ENCODE results near the gene COL19A1. TPM values are rescaled to one million over a fixed set of nuclear protein-coding genes. Genes with fewer than 3 reads are reported as not detected.

The COL19A1 gene
- total and polyA plus RNA-seq, 9 donors, result 0.61 to 11.1 (median 2.8) TPM

DNA sequence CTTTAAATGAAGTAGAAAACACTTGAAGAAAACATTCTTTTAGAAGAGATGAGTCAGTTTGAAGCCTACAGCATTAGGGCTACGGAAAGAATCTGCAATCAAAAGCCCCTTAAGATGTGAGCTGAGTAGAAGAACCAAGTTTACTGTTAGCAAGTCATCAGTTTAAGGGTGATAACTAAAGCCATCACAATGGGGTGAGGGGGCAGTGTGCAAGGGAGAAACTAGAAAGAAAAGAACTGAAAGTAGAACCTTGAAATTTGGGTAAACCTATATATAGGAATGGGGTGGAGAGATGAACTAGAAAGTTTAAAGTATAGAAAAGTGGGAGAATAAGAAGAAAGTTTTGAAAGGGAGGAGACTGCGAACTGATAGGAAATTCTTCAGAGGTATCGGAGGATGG, 212.9 kb downstream of the COL19A1 start:
- Histone ChIP-seq H3K27ac (ENCODE audit: low read length) (no peak overlapping the region), H3K9me3 (replicated peaks; ENCODE audit: control insufficient read depth, low read depth, low read length) (no peaks in the 10 kb centered on the region), H3K36me3 (ENCODE audit: control insufficient read depth, insufficient read depth, low read length) (no peaks in the 10 kb centered on the region), H3K27me3 (ENCODE audit: control insufficient read depth, insufficient read depth, low read length) (no peaks in the 10 kb centered on the region), H3K4me1 (ENCODE audit: control insufficient read depth, insufficient read depth, low read length) (no peaks in the 10 kb centered on the region), H3K4me3 (ENCODE audit: low read length) (no peak overlapping the region)
- no peak for DNase-seq
- 100% methylated on average over 3 of the region's 3 CpGs for WGBS (ENCODE audit: insufficient coverage)

- no peaks in the 10 kb centered on the region for H3K27me3 ChIP-seq (ENCODE audit: control insufficient read depth, insufficient read depth, low read length)
- no peak overlapping the region for H3K4me3 ChIP-seq (ENCODE audit: low read length)
- no CpG with 5 or more reads among the region's 4 CpGs for WGBS (ENCODE audit: insufficient coverage)
- no peaks in the 10 kb centered on the region for H3K9me3 ChIP-seq (replicated peaks; ENCODE audit: control insufficient read depth, low read depth, low read length)
- DNase-seq, result no peak
- H3K4me1 ChIP-seq (ENCODE audit: control insufficient read depth, insufficient read depth, low read length), result no peaks in the 10 kb centered on the region
- no peaks in the 10 kb centered on the region for H3K36me3 ChIP-seq (ENCODE audit: control insufficient read depth, insufficient read depth, low read length)
- H3K27ac ChIP-seq (ENCODE audit: low read length), result no peak overlapping the region
These were observed 214.2 kb downstream of the COL19A1 start for GRCh38 chr6:70080443-70081070.

DNA sequence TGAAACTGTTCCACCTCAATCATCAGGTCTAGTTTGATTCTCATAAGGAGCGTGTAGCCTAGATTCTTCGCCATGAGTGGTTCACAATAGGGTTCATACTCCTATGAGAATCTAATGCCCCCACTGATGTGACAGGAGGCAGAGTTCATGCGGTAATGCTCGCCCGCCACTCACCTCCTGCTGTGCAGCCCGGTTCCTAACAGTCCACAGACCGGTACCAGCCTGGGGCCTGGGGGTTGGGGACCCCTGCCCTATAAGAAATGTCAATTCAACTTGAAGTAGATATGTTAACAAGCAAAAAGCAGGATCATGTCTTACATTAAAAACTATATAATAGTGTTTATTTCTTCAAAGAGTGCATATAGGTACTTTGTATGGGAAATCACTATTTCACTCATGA, 216.5 kb downstream of the COL19A1 start:
- no peak for DNase-seq
- no peak overlapping the region for H3K27ac ChIP-seq (ENCODE audit: low read length)
- no CpG with 5 or more reads among the region's 7 CpGs for WGBS (ENCODE audit: insufficient coverage)
- no peak overlapping the region for H3K4me3 ChIP-seq (ENCODE audit: low read length)
- no peaks in the 10 kb centered on the region for H3K4me1 ChIP-seq (ENCODE audit: control insufficient read depth, insufficient read depth, low read length)
- H3K9me3 ChIP-seq (replicated peaks; ENCODE audit: control insufficient read depth, low read depth, low read length), result no peaks in the 10 kb centered on the region
- no peaks in the 10 kb centered on the region for H3K36me3 ChIP-seq (ENCODE audit: control insufficient read depth, insufficient read depth, low read length)
- no peaks in the 10 kb centered on the region for H3K27me3 ChIP-seq (ENCODE audit: control insufficient read depth, insufficient read depth, low read length)

DNA sequence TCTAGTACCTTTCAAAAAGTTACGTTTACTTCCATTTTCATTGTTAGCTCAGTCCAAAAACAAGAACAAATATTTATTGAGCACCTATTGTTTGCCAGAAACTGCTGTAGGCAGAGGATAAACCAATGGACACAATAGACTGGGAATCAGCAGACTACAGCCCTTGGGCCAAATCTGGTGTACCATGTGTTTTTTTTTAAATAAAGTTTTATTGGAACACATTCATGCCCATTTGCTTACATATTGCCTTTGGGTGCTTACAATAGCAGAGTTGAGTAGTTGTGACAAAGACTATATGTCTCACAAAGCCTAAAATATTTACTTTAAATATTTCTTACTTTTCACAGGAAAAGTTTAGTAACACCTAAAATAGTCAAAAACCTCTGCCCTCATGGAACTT, 220.4 kb downstream of the COL19A1 start:
- Histone ChIP-seq H3K4me3 (ENCODE audit: low read length) (no peak overlapping the region), H3K4me1 (ENCODE audit: control insufficient read depth, insufficient read depth, low read length) (no peaks in the 10 kb centered on the region), H3K36me3 (ENCODE audit: control insufficient read depth, insufficient read depth, low read length) (no peaks in the 10 kb centered on the region), H3K9me3 (replicated peaks; ENCODE audit: control insufficient read depth, low read depth, low read length) (no peaks in the 10 kb centered on the region), H3K27me3 (ENCODE audit: control insufficient read depth, insufficient read depth, low read length) (no peaks in the 10 kb centered on the region), H3K27ac (ENCODE audit: low read length) (no peak overlapping the region)
- no peak for DNase-seq
- WGBS (ENCODE audit: insufficient coverage), result no CpG with 5 or more reads among the region's 1 CpG

DNA sequence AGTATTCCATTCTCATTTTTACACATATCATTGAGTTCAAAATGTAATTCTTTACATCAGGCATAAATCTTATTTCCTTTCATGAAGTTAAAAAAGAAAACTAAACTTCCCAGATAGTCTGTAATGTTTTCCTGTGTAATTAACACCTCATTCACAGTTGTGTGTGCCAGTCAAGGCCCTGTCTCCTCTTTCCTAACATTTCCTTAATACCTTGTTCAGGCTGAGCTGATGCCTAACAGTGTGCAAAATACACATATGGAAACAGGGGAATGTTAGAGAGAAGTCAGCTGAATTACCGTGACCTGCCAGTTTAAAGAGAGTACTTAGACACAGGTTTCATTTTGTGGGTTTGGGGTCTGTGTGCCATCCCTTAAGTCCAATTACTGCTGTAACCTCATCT, 227.8 kb downstream of the COL19A1 start:
- WGBS (ENCODE audit: insufficient coverage), result no CpG with 5 or more reads among the region's 1 CpG

GRCh38 chr6:70099732-70100131, 233.4 kb downstream of the COL19A1 start:
- no peak overlapping the region for H3K4me3 ChIP-seq (ENCODE audit: low read length)
- H3K27ac ChIP-seq (ENCODE audit: low read length), result no peak overlapping the region
- no peaks in the 10 kb centered on the region for H3K9me3 ChIP-seq (replicated peaks; ENCODE audit: control insufficient read depth, low read depth, low read length)
- H3K27me3 ChIP-seq (ENCODE audit: control insufficient read depth, insufficient read depth, low read length), result no peaks in the 10 kb centered on the region
- DNase-seq, result no peak
- no peaks in the 10 kb centered on the region for H3K4me1 ChIP-seq (ENCODE audit: control insufficient read depth, insufficient read depth, low read length)
- 50% methylated on average over 1 of the region's 3 CpGs for WGBS (ENCODE audit: insufficient coverage)
- H3K36me3 ChIP-seq (ENCODE audit: control insufficient read depth, insufficient read depth, low read length), result no peaks in the 10 kb centered on the region

More for the DNA sequence above, 227.8 kb downstream of the COL19A1 start:
- Histone ChIP-seq H3K4me3 (ENCODE audit: low read length) (no peak overlapping the region), H3K27ac (ENCODE audit: low read length) (no peak overlapping the region), H3K27me3 (ENCODE audit: control insufficient read depth, insufficient read depth, low read length) (no peaks in the 10 kb centered on the region), H3K4me1 (ENCODE audit: control insufficient read depth, insufficient read depth, low read length) (no peaks in the 10 kb centered on the region), H3K36me3 (ENCODE audit: control insufficient read depth, insufficient read depth, low read length) (no peaks in the 10 kb centered on the region), H3K9me3 (replicated peaks; ENCODE audit: control insufficient read depth, low read depth, low read length) (no peaks in the 10 kb centered on the region)
- DNase-seq, result no peak

GRCh38 chr6:70103798-70104197, 237.4 kb downstream of the COL19A1 start:
- no peak overlapping the region for H3K4me3 ChIP-seq (ENCODE audit: low read length)
- H3K4me1 ChIP-seq (ENCODE audit: control insufficient read depth, insufficient read depth, low read length), result no peaks in the 10 kb centered on the region
- DNase-seq, result no peak
- H3K9me3 ChIP-seq (replicated peaks; ENCODE audit: control insufficient read depth, low read depth, low read length), result no peaks in the 10 kb centered on the region
- no peak overlapping the region for H3K27ac ChIP-seq (ENCODE audit: low read length)
- no CpG with 5 or more reads among the region's 1 CpG for WGBS (ENCODE audit: insufficient coverage)
- no peaks in the 10 kb centered on the region for H3K36me3 ChIP-seq (ENCODE audit: control insufficient read depth, insufficient read depth, low read length)
- no peaks in the 10 kb centered on the region for H3K27me3 ChIP-seq (ENCODE audit: control insufficient read depth, insufficient read depth, low read length)

DNA sequence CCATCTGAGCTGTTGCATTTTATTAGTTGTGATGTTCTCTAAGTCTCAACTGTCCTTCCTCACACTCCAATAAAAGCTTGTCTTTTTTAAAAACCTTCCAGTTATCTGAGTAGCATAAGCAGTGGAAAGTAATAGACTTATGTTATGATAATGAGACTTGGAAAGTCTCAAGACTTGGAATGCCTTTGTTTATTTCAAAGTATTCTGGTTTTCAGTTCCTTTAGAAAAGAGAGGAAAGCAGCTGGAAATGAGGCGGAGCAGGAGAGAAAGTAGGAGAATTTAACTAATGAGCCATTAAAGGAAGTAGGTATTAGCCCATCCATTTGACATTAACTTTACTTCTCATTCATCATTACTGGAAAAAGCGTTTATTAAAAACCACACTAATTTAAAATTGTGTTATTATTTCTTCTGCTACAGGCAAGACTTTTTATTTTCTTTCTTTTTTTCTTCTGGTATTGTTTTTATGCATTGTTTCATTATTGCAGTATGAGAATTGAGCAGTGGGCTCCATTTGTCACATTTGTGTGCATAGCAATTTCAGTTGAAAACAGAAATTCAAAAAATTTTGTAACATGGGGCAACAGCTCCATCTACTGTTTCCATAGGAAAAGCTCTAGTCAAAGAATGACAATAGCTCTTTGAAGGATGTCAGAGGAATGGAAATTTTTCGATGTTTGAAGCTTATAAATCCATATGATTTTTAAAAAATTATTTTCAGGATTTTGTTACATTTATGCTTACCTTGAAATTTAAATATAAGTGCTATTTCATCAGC, 241.7 kb downstream of the COL19A1 start:
- Histone ChIP-seq H3K27me3 (ENCODE audit: control insufficient read depth, insufficient read depth, low read length) (no peaks in the 10 kb centered on the region), H3K36me3 (ENCODE audit: control insufficient read depth, insufficient read depth, low read length) (no peaks in the 10 kb centered on the region), H3K9me3 (replicated peaks; ENCODE audit: control insufficient read depth, low read depth, low read length) (no peaks in the 10 kb centered on the region), H3K4me1 (ENCODE audit: control insufficient read depth, insufficient read depth, low read length) (peaks cover 5% of the 10 kb centered on the region), H3K4me3 (ENCODE audit: low read length) (no peak overlapping the region), H3K27ac (ENCODE audit: low read length) (no peak overlapping the region)
- WGBS (ENCODE audit: insufficient coverage), result no CpG with 5 or more reads among the region's 3 CpGs
- peak; percentile 74 for DNase-seq

- H3K4me1 ChIP-seq (ENCODE audit: control insufficient read depth, insufficient read depth, low read length), result peaks cover 5% of the 10 kb centered on the region
- no peaks in the 10 kb centered on the region for H3K27me3 ChIP-seq (ENCODE audit: control insufficient read depth, insufficient read depth, low read length)
- H3K9me3 ChIP-seq (replicated peaks; ENCODE audit: control insufficient read depth, low read depth, low read length), result no peaks in the 10 kb centered on the region
- no peak overlapping the region for H3K27ac ChIP-seq (ENCODE audit: low read length)
- DNase-seq, result no peak
- WGBS (ENCODE audit: insufficient coverage), result 75% methylated on average over 1 of the region's 2 CpGs
- H3K4me3 ChIP-seq (ENCODE audit: low read length), result no peak overlapping the region
- no peaks in the 10 kb centered on the region for H3K36me3 ChIP-seq (ENCODE audit: control insufficient read depth, insufficient read depth, low read length)
These were observed 244.0 kb downstream of the COL19A1 start for GRCh38 chr6:70110126-70111022.

DNA sequence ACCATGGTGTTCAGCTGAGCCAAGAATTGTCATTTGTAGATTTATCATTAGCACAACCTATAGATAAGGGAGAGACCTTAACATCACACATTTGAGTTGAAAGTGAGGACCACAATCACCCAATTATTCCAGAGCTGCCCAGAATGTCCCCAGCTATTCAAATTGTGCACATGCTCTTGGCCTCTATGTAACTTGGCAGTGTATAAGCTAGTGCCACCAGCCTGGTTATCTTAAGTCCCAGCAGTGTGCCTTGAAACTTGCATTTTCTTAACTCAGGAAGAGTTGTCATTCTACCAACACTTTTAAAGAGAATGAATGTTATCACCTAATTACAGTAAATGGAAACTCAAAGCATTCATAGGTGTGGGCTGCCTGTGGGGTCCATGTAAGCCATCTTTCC, 245.4 kb downstream of the COL19A1 start:
- peaks cover 5% of the 10 kb centered on the region for H3K4me1 ChIP-seq (ENCODE audit: control insufficient read depth, insufficient read depth, low read length)

More for the DNA sequence above, 245.4 kb downstream of the COL19A1 start:
- Histone ChIP-seq H3K27me3 (ENCODE audit: control insufficient read depth, insufficient read depth, low read length) (no peaks in the 10 kb centered on the region), H3K27ac (ENCODE audit: low read length) (no peak overlapping the region), H3K9me3 (replicated peaks; ENCODE audit: control insufficient read depth, low read depth, low read length) (no peaks in the 10 kb centered on the region), H3K4me3 (ENCODE audit: low read length) (no peak overlapping the region), H3K36me3 (ENCODE audit: control insufficient read depth, insufficient read depth, low read length) (no peaks in the 10 kb centered on the region)
- no peak for DNase-seq
